Measurements from ENCODE around the gene GOLT1B.
A peak's percentile ranks its signal among the peaks of the same experiment; 100 is the strongest.

The GOLT1B gene

DNA sequence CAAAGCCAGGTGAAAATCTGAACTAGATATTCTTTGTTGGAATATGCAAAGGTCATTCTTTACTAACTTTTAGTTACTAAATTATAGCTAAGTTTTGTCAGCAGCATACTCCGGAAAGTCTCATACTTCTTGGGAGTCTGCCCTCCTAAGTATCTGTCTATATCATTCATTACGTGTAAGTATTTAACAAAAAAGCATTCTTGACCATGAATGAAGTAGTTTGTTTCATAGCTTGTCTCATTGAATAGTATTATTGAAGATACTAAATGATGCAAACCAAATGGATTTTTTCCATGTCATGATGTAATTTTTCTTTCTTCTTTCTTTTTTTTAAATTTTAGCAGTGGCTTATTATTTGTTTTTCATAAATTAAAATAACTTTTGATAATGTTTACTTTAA lies 14.7 kb downstream of the GOLT1B start:
- H3K36me3 ChIP-seq: peaks cover 39% of the 10 kb centered on the region
- TF ChIP-seq Cebpa-rat (IDR thresholded peaks at IDR 0.05): no peak
- no peak overlapping the region for H3K4me3 ChIP-seq
- no peaks in the 10 kb centered on the region for H4K20me1 ChIP-seq
- no peak overlapping the region for H3K9ac ChIP-seq
- H3K9me3 ChIP-seq: no peaks in the 10 kb centered on the region
- H3K4me2 ChIP-seq: no peak overlapping the region
- H3K4me1 ChIP-seq: no peaks in the 10 kb centered on the region
- no peak overlapping the region for H3K27ac ChIP-seq
- no peaks in the 10 kb centered on the region for H3K27me3 ChIP-seq

DNA sequence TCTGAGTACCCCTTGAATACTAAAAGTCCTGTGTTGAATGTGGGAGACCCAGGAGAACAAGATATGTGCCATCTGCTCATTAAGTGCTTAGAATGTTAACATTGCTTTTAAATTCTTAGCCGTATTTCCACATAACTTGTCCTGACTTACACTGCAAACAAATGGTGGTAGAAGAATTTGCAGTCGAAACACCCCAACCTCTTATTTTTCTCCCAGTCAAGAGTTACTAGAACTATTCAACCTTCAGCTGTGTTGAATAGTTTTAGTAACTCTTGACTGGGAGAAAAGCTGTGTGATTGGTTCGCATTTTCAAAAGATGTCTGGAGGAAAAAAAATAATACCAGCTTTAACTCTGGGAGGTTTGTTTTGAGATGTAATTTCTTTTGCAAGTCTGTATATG lies 16.9 kb downstream of the GOLT1B start:
- Histone ChIP-seq H3K4me2 (no peak overlapping the region), H3K27ac (no peak overlapping the region), H3K36me3 (peaks cover 24% of the 10 kb centered on the region), H3K27me3 (no peaks in the 10 kb centered on the region), H3K4me3 (no peak overlapping the region), H4K20me1 (no peaks in the 10 kb centered on the region), H3K4me1 (no peaks in the 10 kb centered on the region), H3K9me3 (no peaks in the 10 kb centered on the region), H3K9ac (no peak overlapping the region)
- no peak for TF ChIP-seq Cebpa-rat (IDR thresholded peaks at IDR 0.05)

DNA sequence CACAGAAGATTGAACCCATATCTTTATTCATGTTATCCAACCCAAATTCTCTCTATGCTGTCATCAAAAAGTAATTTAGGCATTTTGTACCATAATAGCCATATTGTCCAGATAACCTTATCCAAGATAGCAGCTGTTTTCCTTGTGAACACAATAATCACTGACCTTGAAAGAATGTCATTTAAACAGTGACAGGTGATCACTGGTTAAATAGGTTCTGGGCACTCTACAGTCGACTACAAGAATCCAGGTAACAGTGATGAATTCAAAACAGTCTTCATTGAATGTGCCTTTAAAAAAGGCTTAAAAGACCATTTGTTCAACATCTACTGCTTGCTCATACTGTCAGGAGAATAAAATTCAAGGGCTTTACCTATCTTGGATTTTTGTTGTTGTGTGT lies 20.0 kb downstream of the GOLT1B start:
- Histone ChIP-seq H3K27me3 (no peaks in the 10 kb centered on the region), H3K27ac (no peak overlapping the region), H3K36me3 (peaks cover 7% of the 10 kb centered on the region; the same call in 1 of the 2 replicates), H3K4me2 (no peak overlapping the region), H4K20me1 (no peaks in the 10 kb centered on the region), H3K9ac (no peak overlapping the region), H3K9me3 (no peaks in the 10 kb centered on the region), H3K4me3 (no peak overlapping the region), H3K4me1 (peaks cover 13% of the 10 kb centered on the region)
- no peak for TF ChIP-seq Cebpa-rat (IDR thresholded peaks at IDR 0.05)

DNA sequence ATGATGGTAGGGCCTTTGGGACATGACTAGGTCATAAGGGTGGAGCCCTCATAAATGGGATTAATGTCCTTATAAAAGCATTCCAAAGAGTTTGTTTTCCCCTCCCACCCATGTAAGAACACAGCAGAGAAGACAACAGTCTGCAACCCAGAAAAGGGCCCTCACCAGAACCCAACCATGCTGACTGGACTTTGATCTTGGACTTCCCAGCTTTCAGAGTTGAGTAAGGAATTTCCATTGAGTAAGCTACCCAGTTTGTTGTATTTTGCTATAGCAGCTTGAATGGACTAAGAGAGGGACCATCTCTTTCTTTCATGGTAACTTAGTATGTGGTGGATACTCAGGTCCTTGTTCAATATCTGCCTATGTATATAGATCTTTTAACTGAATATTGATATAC lies 21.6 kb downstream of the GOLT1B start:
- Histone ChIP-seq H3K36me3 (peaks cover 7% of the 10 kb centered on the region; the same call in 1 of the 2 replicates), H4K20me1 (no peaks in the 10 kb centered on the region), H3K9ac (no peak overlapping the region), H3K9me3 (peaks cover 4% of the 10 kb centered on the region; the same call in 1 of the 2 replicates), H3K27ac (no peak overlapping the region), H3K4me1 (peaks cover 29% of the 10 kb centered on the region), H3K4me3 (no peak overlapping the region), H3K27me3 (no peaks in the 10 kb centered on the region; the same call in 1 of the 2 replicates), H3K4me2 (no peak overlapping the region)
- no peak for TF ChIP-seq Cebpa-rat (IDR thresholded peaks at IDR 0.05)

DNA sequence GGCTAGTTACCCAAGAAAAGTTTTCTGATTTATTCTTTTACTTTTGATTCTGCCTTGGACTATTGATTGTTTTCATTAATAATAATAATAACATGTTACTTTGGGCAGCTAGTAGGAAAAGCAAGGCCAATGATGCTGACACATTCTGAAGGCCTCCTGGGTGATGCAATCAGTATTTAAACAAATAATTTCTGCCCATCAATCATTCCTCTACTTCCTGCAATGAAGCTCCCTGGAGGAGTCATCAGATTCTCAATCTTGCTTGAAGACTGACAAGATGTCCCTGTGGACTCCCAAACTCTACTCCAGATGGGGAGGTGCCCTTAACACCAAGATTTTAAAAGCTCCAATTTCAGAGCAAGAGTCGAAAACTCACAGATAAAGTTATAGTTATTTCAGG lies 24.5 kb downstream of the GOLT1B start, which contains the start of gene SPX:
Gene SPX, plus strand, starts transcription at position 244 of the 400 bp plus-strand sequence. CDS start 177 bp downstream, outside the sequence.
- no peaks in the 10 kb centered on the region; the same call in 1 of the 2 replicates for H3K27me3 ChIP-seq
- H3K4me3 ChIP-seq: 0 out of 2 replicates have a peak within 1 kb of the TSS, but pooled peaks have one; percentile 60

DNA sequence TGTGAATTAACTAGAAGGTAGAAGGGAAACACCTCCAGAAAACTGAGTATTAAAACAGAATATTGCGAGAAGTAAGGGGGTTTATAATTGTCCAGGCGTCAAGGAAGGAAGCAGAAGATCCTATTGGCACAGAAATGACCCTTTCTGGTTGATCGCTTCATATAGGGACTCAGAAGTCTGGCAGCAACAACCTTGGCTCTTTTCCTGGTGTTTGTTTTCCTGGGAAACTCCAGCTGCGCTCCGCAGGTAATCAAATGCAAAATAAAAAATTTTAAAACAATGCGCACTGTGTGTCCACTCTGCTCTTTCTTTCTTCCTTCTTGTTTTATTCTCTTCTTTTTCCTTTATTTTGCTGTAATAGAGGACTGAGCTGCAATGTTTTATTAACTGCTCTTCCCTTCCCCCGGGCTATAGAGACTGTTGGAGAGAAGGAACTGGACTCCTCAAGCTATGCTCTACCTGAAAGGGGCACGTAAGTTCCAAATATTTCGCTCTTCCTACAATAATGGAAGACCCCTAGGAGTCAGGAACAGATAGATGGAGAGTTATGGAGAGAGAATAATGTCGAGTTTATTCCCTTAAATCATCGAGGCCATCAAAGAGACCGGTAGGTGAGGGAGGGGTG lies 25.2 kb downstream of the GOLT1B start:
- H3K27me3 ChIP-seq: no peaks in the 10 kb centered on the region; the same call in 1 of the 2 replicates
- H3K27ac ChIP-seq: no peak overlapping the region
- H4K20me1 ChIP-seq: no peaks in the 10 kb centered on the region
- H3K4me2 ChIP-seq: peak overlapping the region; percentile 80
- H3K4me3 ChIP-seq: 0 out of 2 replicates have a peak overlapping the region, but pooled peaks have one; percentile 60
- no peaks in the 10 kb centered on the region for H3K36me3 ChIP-seq
- H3K9me3 ChIP-seq: peaks cover 4% of the 10 kb centered on the region; the same call in 1 of the 2 replicates
- peaks cover 41% of the 10 kb centered on the region for H3K4me1 ChIP-seq
- no peak for TF ChIP-seq Cebpa-rat (IDR thresholded peaks at IDR 0.05)
- H3K9ac ChIP-seq: no peak overlapping the region

More for the DNA sequence above, 24.5 kb downstream of the GOLT1B start, which contains the start of gene SPX:
- Histone ChIP-seq H3K27ac (no peak within 1 kb of the TSS), H3K4me2 (peak within 1 kb of the TSS; percentile 80), H4K20me1 (no peaks in the 10 kb centered on the region), H3K36me3 (no peaks in the 10 kb centered on the region), H3K9ac (no peak within 1 kb of the TSS), H3K4me1 (peaks cover 41% of the 10 kb centered on the region), H3K9me3 (peaks cover 4% of the 10 kb centered on the region; the same call in 1 of the 2 replicates)
- peak; percentile 49; the same call in 1 of the 2 replicates for TF ChIP-seq Cebpa-rat (IDR thresholded peaks at IDR 0.05)

DNA sequence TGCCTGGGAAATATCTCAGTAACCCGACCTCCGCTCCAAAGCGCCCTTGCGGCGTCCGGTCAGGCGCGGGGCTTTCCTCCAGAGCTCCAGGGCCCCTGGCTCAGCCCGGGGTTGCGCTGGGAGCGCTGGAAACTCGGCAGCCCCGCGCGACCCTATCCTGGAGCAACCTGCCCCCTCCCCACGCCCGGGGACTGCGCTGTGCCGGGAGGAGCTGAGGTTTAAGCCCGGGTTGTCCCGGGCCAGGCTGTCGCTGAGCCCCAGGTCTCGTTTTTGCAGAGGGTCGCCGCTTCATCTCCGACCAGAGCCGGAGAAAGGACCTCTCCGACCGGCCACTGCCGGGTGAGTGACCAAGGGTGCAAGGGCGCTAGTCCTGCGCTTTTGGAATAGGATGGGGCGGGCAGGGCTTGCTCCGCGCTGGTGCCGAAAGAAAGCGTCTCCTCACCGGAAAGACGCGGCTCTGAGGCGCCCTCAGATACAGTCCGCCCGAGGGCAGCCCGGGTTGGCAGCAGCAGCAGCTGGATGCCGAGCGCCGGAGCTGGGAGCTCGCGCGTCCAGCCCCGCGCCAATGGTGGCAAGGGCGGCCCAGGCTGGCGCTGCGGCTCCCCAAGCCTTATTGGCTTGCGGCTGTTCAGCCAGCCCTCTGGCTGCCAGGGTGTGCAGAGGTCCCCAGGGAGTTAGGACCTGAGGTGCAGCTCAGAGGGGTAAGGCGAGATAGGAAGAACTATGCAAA lies 26.0 kb downstream of the GOLT1B start:
- Histone ChIP-seq H3K4me3 (peak overlapping the region; percentile 60), H3K36me3 (no peaks in the 10 kb centered on the region), H3K9ac (peak overlapping the region; percentile 42; the same call in 1 of the 2 replicates), H3K4me2 (peak overlapping the region; percentile 80), H3K27me3 (no peaks in the 10 kb centered on the region; the same call in 1 of the 2 replicates), H3K27ac (no peak overlapping the region), H3K4me1 (peaks cover 41% of the 10 kb centered on the region), H4K20me1 (no peaks in the 10 kb centered on the region), H3K9me3 (peaks cover 4% of the 10 kb centered on the region; the same call in 1 of the 2 replicates)
- TF ChIP-seq Cebpa-rat (IDR thresholded peaks at IDR 0.05): no peak

DNA sequence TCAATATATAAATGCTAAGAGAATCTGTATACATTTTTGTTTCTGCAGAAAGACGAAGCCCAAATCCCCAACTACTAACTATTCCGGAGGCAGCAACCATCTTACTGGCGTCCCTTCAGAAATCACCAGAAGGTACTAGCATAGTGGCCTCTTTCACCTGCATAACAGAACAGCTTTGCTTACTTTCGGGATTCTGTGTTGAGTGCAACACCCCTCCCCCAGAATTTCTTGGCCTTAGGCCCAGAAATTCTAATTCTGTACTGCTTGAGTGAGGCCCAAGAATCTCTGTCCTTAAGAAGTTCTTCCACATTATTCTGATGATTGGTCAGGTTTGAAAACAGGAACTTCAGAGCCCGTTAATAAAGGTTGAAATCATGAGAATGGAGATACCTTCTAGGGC lies 27.4 kb downstream of the GOLT1B start:
- H3K4me1 ChIP-seq: peaks cover 41% of the 10 kb centered on the region
- H3K4me3 ChIP-seq: no peak overlapping the region
- no peaks in the 10 kb centered on the region for H3K36me3 ChIP-seq
- H3K9ac ChIP-seq: no peak overlapping the region
- 0 out of 2 replicates have a peak overlapping the region, but pooled peaks have one; percentile 17 for H3K4me2 ChIP-seq
- H3K9me3 ChIP-seq: peaks cover 4% of the 10 kb centered on the region; the same call in 1 of the 2 replicates
- no peaks in the 10 kb centered on the region for H4K20me1 ChIP-seq
- no peaks in the 10 kb centered on the region; the same call in 1 of the 2 replicates for H3K27me3 ChIP-seq
- TF ChIP-seq Cebpa-rat (IDR thresholded peaks at IDR 0.05): no peak
- H3K27ac ChIP-seq: no peak overlapping the region

DNA sequence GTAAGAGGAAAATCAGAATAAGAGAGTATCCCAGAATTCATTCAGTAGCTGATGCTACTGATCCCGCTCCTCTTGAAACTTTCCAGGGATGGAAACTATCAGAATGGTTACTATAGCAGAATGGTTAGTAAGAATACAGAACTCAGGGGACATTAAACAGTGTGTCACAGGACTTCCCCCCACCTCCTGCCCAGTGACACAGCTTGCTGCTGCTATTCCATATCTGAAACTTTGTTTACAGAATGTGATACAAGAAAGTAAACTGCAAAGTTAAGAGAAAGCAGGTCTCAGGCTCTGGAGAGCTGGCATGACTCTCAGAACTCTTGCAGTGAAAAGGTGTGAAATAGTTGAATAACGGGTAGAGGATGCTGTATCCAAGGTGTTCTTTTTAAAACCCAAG lies 27.9 kb downstream of the GOLT1B start:
- peaks cover 41% of the 10 kb centered on the region for H3K4me1 ChIP-seq
- H3K36me3 ChIP-seq: no peaks in the 10 kb centered on the region
- no peak overlapping the region for H3K4me3 ChIP-seq
- H3K9me3 ChIP-seq: peaks cover 4% of the 10 kb centered on the region; the same call in 1 of the 2 replicates
- no peak overlapping the region for H3K4me2 ChIP-seq
- H3K9ac ChIP-seq: no peak overlapping the region
- no peak for TF ChIP-seq Cebpa-rat (IDR thresholded peaks at IDR 0.05)
- no peaks in the 10 kb centered on the region for H4K20me1 ChIP-seq
- no peak overlapping the region for H3K27ac ChIP-seq
- H3K27me3 ChIP-seq: no peaks in the 10 kb centered on the region; the same call in 1 of the 2 replicates

All from BLaER1 (cell line).